HG03565 (cell line): ENCODE data around the gene SKAP1.
"Not testable (repeated sequence)": the region's sequence is repeated elsewhere in the genome, so short reads cannot be mapped to it uniquely, and the experiment has no call there.

Source experiments
- ATAC-seq: cut with Tn5 transposase; IDR thresholded peaks from one replicate; pipeline ENCODE4 v1.9.1; 2021; ENCODE audit warnings: mild to moderate bottlenecking, moderate library complexity; ENCODE audit not compliant: unreplicated experiment

SKAP1 gene

GRCh38 chr17:48416971-48417370, 13.0 kb downstream of the SKAP1 start:
- no peak for ATAC-seq

GRCh38 chr17:48413613-48414405, 16.2 kb downstream of the SKAP1 start:
- no peak for ATAC-seq

- ATAC-seq, result no peak
Measured at GRCh38 chr17:48412841-48413240, 17.2 kb downstream of the SKAP1 start.

GRCh38 chr17:48410821-48411220, 19.2 kb downstream of the SKAP1 start:
- ATAC-seq, result not testable (repeated sequence)

- ATAC-seq, result no peak
Measured at GRCh38 chr17:48409607-48410006, 20.4 kb downstream of the SKAP1 start.

GRCh38 chr17:48406936-48407567, 23.0 kb downstream of the SKAP1 start:
- no peak for ATAC-seq

- ATAC-seq, result no peak
Measured at GRCh38 chr17:48394821-48395220, 35.2 kb downstream of the SKAP1 start.

GRCh38 chr17:48393283-48393682, 36.7 kb downstream of the SKAP1 start:
- ATAC-seq, result no peak

GRCh38 chr17:48392857-48393256, 37.2 kb downstream of the SKAP1 start:
- ATAC-seq, result no peak

- ATAC-seq, result no peak
Measured at GRCh38 chr17:48391444-48391843, 38.6 kb downstream of the SKAP1 start.

GRCh38 chr17:48389903-48390302, 40.1 kb downstream of the SKAP1 start:
- no peak for ATAC-seq

GRCh38 chr17:48388955-48389743, 40.9 kb downstream of the SKAP1 start:
- no peak for ATAC-seq

- no peak for ATAC-seq
Measured at GRCh38 chr17:48386826-48387225, 43.2 kb downstream of the SKAP1 start.

- ATAC-seq, result no peak
Measured at GRCh38 chr17:48385319-48385718, 44.7 kb downstream of the SKAP1 start.

GRCh38 chr17:48384164-48384563, 45.9 kb downstream of the SKAP1 start:
- ATAC-seq, result no peak

- no peak for ATAC-seq
Measured at GRCh38 chr17:48382989-48383388, 47.0 kb downstream of the SKAP1 start.

GRCh38 chr17:48378708-48379392, 51.2 kb downstream of the SKAP1 start:
- ATAC-seq, result no peak

- no peak for ATAC-seq
Measured at GRCh38 chr17:48378238-48378637, 51.8 kb downstream of the SKAP1 start.

GRCh38 chr17:48376682-48377325, 53.2 kb downstream of the SKAP1 start:
- ATAC-seq, result no peak

- ATAC-seq, result no peak
Measured at GRCh38 chr17:48375356-48375755, 54.7 kb downstream of the SKAP1 start.
